Measurements from ENCODE around the gene FAM98C. TPM values are rescaled to one million over a fixed set of nuclear protein-coding genes. Genes with fewer than 3 reads are reported as not detected.
"Not testable (repeated sequence)": the region's sequence is repeated elsewhere in the genome, so short reads cannot be mapped to it uniquely, and the experiment has no call there.

The FAM98C gene
- total RNA-seq, 1 experiment from 2014 or later = 10.2 TPM

GRCh38 chr19:38424272-38424671 lies 21.4 kb downstream of the FAM98C start (continued):
- TF ChIP-seq, protein P1, sequence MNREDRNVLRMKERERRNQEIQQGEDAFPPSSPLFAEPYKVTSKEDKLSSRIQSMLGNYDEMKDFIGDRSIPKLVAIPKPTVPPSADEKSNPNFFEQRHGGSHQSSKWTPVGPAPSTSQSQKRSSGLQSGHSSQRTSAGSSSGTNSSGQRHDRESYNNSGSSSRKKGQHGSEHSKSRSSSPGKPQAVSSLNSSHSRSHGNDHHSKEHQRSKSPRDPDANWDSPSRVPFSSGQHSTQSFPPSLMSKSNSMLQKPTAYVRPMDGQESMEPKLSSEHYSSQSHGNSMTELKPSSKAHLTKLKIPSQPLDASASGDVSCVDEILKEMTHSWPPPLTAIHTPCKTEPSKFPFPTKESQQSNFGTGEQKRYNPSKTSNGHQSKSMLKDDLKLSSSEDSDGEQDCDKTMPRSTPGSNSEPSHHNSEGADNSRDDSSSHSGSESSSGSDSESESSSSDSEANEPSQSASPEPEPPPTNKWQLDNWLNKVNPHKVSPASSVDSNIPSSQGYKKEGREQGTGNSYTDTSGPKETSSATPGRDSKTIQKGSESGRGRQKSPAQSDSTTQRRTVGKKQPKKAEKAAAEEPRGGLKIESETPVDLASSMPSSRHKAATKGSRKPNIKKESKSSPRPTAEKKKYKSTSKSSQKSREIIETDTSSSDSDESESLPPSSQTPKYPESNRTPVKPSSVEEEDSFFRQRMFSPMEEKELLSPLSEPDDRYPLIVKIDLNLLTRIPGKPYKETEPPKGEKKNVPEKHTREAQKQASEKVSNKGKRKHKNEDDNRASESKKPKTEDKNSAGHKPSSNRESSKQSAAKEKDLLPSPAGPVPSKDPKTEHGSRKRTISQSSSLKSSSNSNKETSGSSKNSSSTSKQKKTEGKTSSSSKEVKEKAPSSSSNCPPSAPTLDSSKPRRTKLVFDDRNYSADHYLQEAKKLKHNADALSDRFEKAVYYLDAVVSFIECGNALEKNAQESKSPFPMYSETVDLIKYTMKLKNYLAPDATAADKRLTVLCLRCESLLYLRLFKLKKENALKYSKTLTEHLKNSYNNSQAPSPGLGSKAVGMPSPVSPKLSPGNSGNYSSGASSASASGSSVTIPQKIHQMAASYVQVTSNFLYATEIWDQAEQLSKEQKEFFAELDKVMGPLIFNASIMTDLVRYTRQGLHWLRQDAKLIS (CRISPR knock-in tag; IDR thresholded peaks at IDR 0.05; ENCODE audit: borderline replicate concordance) = no peak

DNA sequence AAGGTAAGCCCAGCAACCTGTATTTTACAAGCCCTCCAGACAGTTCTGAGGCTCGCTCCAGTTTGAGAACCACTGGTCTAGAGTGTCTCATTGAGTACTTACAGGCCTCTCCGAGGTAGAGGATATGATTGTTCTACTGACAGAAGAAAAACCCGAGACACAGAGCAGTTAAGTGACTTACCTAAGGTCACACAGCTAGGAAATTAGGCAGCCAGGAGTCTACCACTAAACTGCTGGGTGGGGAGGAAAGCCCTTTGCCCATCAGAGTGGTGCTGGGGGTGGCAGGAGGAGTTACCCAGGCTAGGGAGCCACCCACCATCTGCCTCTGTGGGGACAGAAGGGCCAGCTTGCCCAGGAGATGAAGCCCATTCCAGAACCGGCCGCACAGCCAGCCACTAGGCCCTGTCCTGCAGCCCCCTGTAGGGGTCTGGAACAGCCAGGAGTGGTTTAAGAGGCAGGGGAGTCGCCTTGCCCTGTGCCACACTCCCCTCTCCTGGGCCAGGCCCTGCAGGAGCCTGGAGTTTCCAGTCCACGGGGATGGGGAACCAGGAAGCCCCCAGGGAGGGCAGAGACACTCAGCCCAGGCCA lies 22.4 kb downstream of the FAM98C start:
- H3K36me3 Mint-ChIP-seq = no peaks in the 10 kb centered on the region
- CTCF ChIA-PET = interaction anchor here (0.6 to 4.3 kb wide), 6 partner anchors 10 to 200 kb away, joined by 3 to 49 read pairs (median 8); partner anchors contain the start of gene FAM98C
- H3K4me3 Mint-ChIP-seq = no peak overlapping the region
- no peak overlapping the region for H3K27ac Mint-ChIP-seq
- no peaks in the 10 kb centered on the region; the same call in 1 of the 2 replicates for H3K27me3 Mint-ChIP-seq (ENCODE audit: low read depth)
- peaks cover 19% of the 10 kb centered on the region for H3K4me1 Mint-ChIP-seq
- ATAC-seq = peak; percentile 51
- POLR2A ChIA-PET = interaction anchor here (0.9 kb wide), 1 partner anchor 9 kb away, joined by 3 read pairs; no protein-coding TSS in a partner anchor
- H3K9me3 Mint-ChIP-seq = no peaks in the 10 kb centered on the region
- no peak for TF ChIP-seq ZNF671 (CRISPR knock-in tag; IDR thresholded peaks at IDR 0.05)
- no peak for TF ChIP-seq SMAD4 (CRISPR knock-in tag; IDR thresholded peaks at IDR 0.05)
- TF ChIP-seq HMGA2 (CRISPR knock-in tag; IDR thresholded peaks at IDR 0.05) = no peak
- no peak for TF ChIP-seq ZNF396 (CRISPR knock-in tag; IDR thresholded peaks at IDR 0.05; ENCODE audit: borderline replicate concordance)
- TF ChIP-seq, protein P2, sequence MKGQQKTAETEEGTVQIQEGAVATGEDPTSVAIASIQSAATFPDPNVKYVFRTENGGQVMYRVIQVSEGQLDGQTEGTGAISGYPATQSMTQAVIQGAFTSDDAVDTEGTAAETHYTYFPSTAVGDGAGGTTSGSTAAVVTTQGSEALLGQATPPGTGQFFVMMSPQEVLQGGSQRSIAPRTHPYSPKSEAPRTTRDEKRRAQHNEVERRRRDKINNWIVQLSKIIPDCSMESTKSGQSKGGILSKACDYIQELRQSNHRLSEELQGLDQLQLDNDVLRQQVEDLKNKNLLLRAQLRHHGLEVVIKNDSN (CRISPR knock-in tag; IDR thresholded peaks at IDR 0.05) = no peak
- no peak for TF ChIP-seq STAT6 (CRISPR knock-in tag; conservative IDR thresholded peaks at IDR 0.05; ENCODE audit: low read depth)
- DNase-seq (ENCODE audit: low spot score) = no peak

DNA sequence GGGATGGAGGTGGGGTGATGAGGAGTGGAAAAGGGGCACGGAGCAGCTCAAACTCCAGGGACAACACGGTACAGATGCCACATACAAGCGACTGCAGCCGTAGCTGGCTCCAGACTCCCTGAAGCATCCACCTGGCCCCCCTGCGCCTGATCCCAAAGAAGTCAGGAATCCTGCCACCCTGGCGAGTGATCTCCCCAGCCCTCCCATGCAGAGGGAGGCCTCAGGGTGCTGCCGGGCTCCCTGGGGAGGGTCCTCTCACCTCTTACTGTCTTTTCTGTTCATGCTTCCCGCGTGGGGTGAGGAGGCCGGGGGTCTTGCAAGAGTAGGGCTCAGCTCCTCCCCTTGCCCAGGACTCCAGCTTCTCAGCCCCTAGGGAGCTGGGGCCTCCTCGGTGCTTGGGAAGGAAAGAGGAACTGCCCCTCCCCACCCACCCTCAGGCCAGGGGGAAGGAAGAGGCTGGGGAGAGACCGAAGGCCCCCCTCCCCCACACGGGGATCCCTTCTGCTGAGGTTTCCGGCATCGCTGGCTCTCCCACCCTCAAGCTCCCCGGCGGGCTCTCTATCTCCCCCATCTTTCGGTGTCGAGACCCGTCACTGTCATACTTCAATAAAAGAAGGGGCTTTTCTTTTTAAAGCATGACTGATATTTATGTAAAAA lies 23.0 kb downstream of the FAM98C start, which contains the start of gene RASGRP4:
Gene RASGRP4, minus strand, starts transcription at position 410 of the 657 bp plus-strand sequence. Its CDS starts 128 bp downstream, at position 282.
- Mint-ChIP-seq H3K4me3 (peak within 1 kb of the TSS; percentile 45), H3K27me3 (ENCODE audit: low read depth) (no peaks in the 10 kb centered on the region), H3K36me3 (no peaks in the 10 kb centered on the region), H3K9me3 (no peaks in the 10 kb centered on the region), H3K4me1 (peaks cover 25% of the 10 kb centered on the region), H3K27ac (0 out of 2 replicates have a peak within 1 kb of the TSS, but pooled peaks have one; percentile 53)
- ChIA-PET POLR2A (interaction anchor here (0.9 kb wide), 1 partner anchor 8 kb away, joined by 3 read pairs; no protein-coding TSS in a partner anchor), CTCF (interaction anchor here (0.6 to 4.3 kb wide), 8 partner anchors 9 to 267 kb away, joined by 3 to 49 read pairs (median 6); partner anchors contain the start of gene FAM98C)
- ATAC-seq (peak; percentile 79), DNase-seq (ENCODE audit: low spot score) (peak; percentile 45)
- TF ChIP-seq ZNF423 (CRISPR knock-in tag; IDR thresholded peaks at IDR 0.05) (peak; percentile 43; the same call in 1 of the 2 replicates), ZNF416 (CRISPR knock-in tag; IDR thresholded peaks at IDR 0.05) (no peak)

GRCh38 chr19:38427035-38427677 lies 24.3 kb downstream of the FAM98C start:
- POLR2A ChIA-PET; H3K9me3 Mint-ChIP-seq; DNase-seq (ENCODE audit: low spot score); H3K4me3 Mint-ChIP-seq; H3K36me3 Mint-ChIP-seq; ATAC-seq; H3K27me3 Mint-ChIP-seq (ENCODE audit: low read depth); H3K27ac Mint-ChIP-seq: not testable (repeated sequence)
- CTCF ChIA-PET = interaction anchor here (1.9 to 4.3 kb wide), 3 partner anchors 8 to 23 kb away, joined by 8 to 49 read pairs (median 12); partner anchors contain the start of gene FAM98C
- peaks cover 28% of the 10 kb centered on the region for H3K4me1 Mint-ChIP-seq

Data from WTC11 (cell line).